ENCODE measurements around the gene TGFBR2.

DNA sequence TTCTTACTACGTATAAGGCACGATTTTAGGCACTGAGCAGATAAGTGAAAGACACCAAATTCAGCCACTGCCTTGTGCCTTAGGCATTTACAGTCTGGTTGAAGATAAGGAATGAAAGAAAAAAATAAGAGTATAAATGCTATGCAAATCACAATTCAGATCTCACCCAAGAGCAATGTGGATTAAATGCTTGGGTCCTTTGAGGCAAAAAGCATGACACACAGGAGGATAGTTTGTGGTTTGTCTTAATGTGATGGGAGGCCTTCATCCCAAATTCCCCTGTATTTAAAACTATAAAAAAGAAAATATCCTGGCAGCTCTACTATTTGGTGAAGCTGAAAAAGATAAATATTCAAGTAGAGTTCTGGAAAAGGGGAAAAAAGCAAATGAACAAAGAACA is 79.8 kb downstream of the TGFBR2 start:
- TF ChIP-seq, protein P1, sequence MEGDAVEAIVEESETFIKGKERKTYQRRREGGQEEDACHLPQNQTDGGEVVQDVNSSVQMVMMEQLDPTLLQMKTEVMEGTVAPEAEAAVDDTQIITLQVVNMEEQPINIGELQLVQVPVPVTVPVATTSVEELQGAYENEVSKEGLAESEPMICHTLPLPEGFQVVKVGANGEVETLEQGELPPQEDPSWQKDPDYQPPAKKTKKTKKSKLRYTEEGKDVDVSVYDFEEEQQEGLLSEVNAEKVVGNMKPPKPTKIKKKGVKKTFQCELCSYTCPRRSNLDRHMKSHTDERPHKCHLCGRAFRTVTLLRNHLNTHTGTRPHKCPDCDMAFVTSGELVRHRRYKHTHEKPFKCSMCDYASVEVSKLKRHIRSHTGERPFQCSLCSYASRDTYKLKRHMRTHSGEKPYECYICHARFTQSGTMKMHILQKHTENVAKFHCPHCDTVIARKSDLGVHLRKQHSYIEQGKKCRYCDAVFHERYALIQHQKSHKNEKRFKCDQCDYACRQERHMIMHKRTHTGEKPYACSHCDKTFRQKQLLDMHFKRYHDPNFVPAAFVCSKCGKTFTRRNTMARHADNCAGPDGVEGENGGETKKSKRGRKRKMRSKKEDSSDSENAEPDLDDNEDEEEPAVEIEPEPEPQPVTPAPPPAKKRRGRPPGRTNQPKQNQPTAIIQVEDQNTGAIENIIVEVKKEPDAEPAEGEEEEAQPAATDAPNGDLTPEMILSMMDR (conservative IDR thresholded peaks at IDR 0.05; ENCODE audit: low read depth, low read length): no peak
- TF ChIP-seq EZH2 (IDR thresholded peaks at IDR 0.05; ENCODE audit: low read length, unreplicated experiment): no peak

All from PC-3 (cell line).